ENCODE results near the gene POLG. TPM values are rescaled to one million over a fixed set of nuclear protein-coding genes. Genes with fewer than 3 reads are reported as not detected.

Gene POLG
- total and polyA plus RNA-seq, 2 of the 4 experiments (the other 2 are of a cell fraction): 19.9 to 30.6 TPM

DNA sequence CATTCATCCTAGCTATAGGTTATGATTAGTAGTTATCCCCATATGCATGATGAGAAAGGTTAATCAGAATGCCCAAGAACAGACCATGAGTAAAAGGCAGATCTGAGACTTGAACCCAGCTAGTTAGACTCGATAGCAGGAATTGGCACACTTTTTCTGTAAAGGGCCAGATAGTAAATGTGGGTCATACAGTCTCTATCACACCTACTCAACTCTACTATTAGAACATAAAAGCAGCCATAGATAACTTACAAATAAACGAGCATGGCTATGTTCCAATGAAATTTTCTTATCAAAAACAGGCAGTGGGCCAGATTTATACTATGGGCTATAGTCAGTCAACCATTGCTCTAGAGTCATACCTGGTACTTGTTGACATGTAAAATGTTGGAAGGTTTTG lies 24.6 kb downstream of the POLG start:
- Histone ChIP-seq H2BK120ac (ENCODE audit: low read depth, low read length) (no peak overlapping the region), H3K9ac (ENCODE audit: low read depth, low read length) (no peak overlapping the region), H3K4ac (ENCODE audit: low read depth, low read length) (no peak overlapping the region), H3K4me3 (ENCODE audit: insufficient read depth, low read depth, low read length) (no peak overlapping the region), H3K9me1 (ENCODE audit: insufficient read depth, low read length) (no peaks in the 10 kb centered on the region), H3K36me3 (ENCODE audit: control insufficient read depth, insufficient read depth, low read length) (peaks cover 6% of the 10 kb centered on the region), H2BK15ac (ENCODE audit: low read depth, low read length) (no peak overlapping the region), H3K18ac (ENCODE audit: low read depth, low read length) (no peak overlapping the region), H3K4me2 (ENCODE audit: low read depth, low read length) (no peak overlapping the region), H2AK5ac (ENCODE audit: low read depth, low read length) (no peak overlapping the region), H2AFZ (replicated peaks; ENCODE audit: low read length, poor library complexity) (no peak overlapping the region), H3K23ac (ENCODE audit: low read depth, low read length) (no peak overlapping the region), H3K14ac (replicated peaks; ENCODE audit: low read depth, low read length) (no peak overlapping the region), H3K56ac (ENCODE audit: extremely low read depth, insufficient read depth, low read length) (no peak overlapping the region), H3K79me1 (ENCODE audit: low read depth in 1 of 2, low read length in 2 of 2) (no peaks in the 10 kb centered on the region; a peak in 2 of 4 replicates), H3K27ac (ENCODE audit: insufficient read depth, low read length) (no peak overlapping the region), H4K5ac (ENCODE audit: low read depth, low read length) (no peak overlapping the region), H4K91ac (ENCODE audit: insufficient read depth, low read depth, low read length) (no peak overlapping the region), H4K20me1 (ENCODE audit: insufficient read depth, low read length) (no peaks in the 10 kb centered on the region), H3K9me3 (ENCODE audit: control insufficient read depth, insufficient read depth, low read length) (no peaks in the 10 kb centered on the region), H3K4me1 (ENCODE audit: control insufficient read depth, insufficient read depth, low read length) (peaks cover 7% of the 10 kb centered on the region; the same call in 1 of the 2 replicates), H4K8ac (ENCODE audit: low read depth in 2 of 2, low read length in 2 of 2) (no peak overlapping the region), H2BK5ac (ENCODE audit: low read depth, low read length, poor library complexity, severe bottlenecking) (no peak overlapping the region), H3K27me3 (ENCODE audit: control insufficient read depth, insufficient read depth, low read length) (no peaks in the 10 kb centered on the region), H2BK20ac (ENCODE audit: low read depth, low read length) (no peak overlapping the region), H2AK9ac (replicated peaks; ENCODE audit: low read depth, low read length, poor library complexity) (no peak overlapping the region)
- no CpG with 5 or more reads among the region's 2 CpGs for WGBS, 2 experiments (ENCODE audit: extremely low coverage in 2 of 2, insufficient read length in 1 of 2)
- no TSS peak for BruUV-seq (replicated peaks)
- CTCF ChIA-PET: no interaction called here
- dilution Hi-C loops (cut with HindIII; ENCODE audit: low sequenced_read_pairs, unreplicated experiment): no loop called here
- ATAC-seq (ENCODE audit: low read depth) (no peak), DNase-seq (no peak)
- POLR2A ChIA-PET (ENCODE audit: unreplicated experiment): no interaction called here
- TF ChIP-seq USF2 (IDR thresholded peaks at IDR 0.05; ENCODE audit: low read depth, low read length): no peak
- TF ChIP-seq ELK1 (IDR thresholded peaks at IDR 0.05; ENCODE audit: borderline replicate concordance, low read depth, low read length): no peak
- TF ChIP-seq FOS (IDR thresholded peaks at IDR 0.05; ENCODE audit: low read depth, low read length): no peak
- TF ChIP-seq NFE2L2 (IDR thresholded peaks at IDR 0.05; ENCODE audit: low read depth, low read length): no peak
- TF ChIP-seq MAZ (IDR thresholded peaks at IDR 0.05; ENCODE audit: borderline replicate concordance, low read depth, low read length): no peak
- TF ChIP-seq, protein P1, sequence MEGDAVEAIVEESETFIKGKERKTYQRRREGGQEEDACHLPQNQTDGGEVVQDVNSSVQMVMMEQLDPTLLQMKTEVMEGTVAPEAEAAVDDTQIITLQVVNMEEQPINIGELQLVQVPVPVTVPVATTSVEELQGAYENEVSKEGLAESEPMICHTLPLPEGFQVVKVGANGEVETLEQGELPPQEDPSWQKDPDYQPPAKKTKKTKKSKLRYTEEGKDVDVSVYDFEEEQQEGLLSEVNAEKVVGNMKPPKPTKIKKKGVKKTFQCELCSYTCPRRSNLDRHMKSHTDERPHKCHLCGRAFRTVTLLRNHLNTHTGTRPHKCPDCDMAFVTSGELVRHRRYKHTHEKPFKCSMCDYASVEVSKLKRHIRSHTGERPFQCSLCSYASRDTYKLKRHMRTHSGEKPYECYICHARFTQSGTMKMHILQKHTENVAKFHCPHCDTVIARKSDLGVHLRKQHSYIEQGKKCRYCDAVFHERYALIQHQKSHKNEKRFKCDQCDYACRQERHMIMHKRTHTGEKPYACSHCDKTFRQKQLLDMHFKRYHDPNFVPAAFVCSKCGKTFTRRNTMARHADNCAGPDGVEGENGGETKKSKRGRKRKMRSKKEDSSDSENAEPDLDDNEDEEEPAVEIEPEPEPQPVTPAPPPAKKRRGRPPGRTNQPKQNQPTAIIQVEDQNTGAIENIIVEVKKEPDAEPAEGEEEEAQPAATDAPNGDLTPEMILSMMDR (conservative IDR thresholded peaks at IDR 0.05; ENCODE audit: low read depth, low read length): no peak
- TF ChIP-seq POLR2A (IDR thresholded peaks at IDR 0.05; ENCODE audit: low read depth, low read length): no peak
- in situ Hi-C loops (cut with MboI; ENCODE audit: low sequenced_read_pairs): no loop called here
- intact Hi-C loops (cut with micrococcal nuclease): loop anchor here (10.0 kb wide), 2 partner anchors 255 to 405 kb away; no protein-coding TSS in a partner anchor

Data from IMR-90 (cell line).